ENCODE measurements around the gene RAD51B. TPM values are rescaled to one million over a fixed set of nuclear protein-coding genes. Genes with fewer than 3 reads are reported as not detected.

RAD51B gene
- total RNA-seq, 1 experiment from 2014 or later = 29.9 TPM

GRCh38 chr14:68320495-68320894 lies 500.9 kb downstream of the RAD51B start:
- H3K9me3 ChIP-seq (ENCODE audit: insufficient read depth, low read depth) = no peaks in the 10 kb centered on the region
- H3F3A ChIP-seq (ENCODE audit: insufficient read depth, low read depth) = no peaks in the 10 kb centered on the region
- H3K36me3 ChIP-seq (ENCODE audit: low read depth) = no peaks in the 10 kb centered on the region
- TF ChIP-seq CTCF (conservative IDR thresholded peaks at IDR 0.05) (no peak), EZH2 (IDR thresholded peaks at IDR 0.05; ENCODE audit: low read depth) (no peak)
- no peaks in the 10 kb centered on the region for H4K20me1 ChIP-seq (ENCODE audit: insufficient read depth)
- H3K4me3 ChIP-seq = no peak overlapping the region
- POLR2A ChIA-PET (ENCODE audit: unreplicated experiment) = no interaction called here
- no peak overlapping the region for H2AFZ ChIP-seq
- no peak overlapping the region for H3K27ac ChIP-seq
- H3K9me2 ChIP-seq (ENCODE audit: insufficient read depth) = no peaks in the 10 kb centered on the region
- H3K79me2 ChIP-seq (ENCODE audit: low read depth) = no peaks in the 10 kb centered on the region
- intact Hi-C loops (cut with micrococcal nuclease; ENCODE audit: unreplicated experiment) = no loop called here
- no TSS peak for BruUV-seq (replicated peaks)
- CTCF ChIA-PET = no interaction called here
- DNase-seq = no peak
- H3K4me2 ChIP-seq = no peak overlapping the region
- H3K4me1 ChIP-seq (replicated peaks; ENCODE audit: insufficient read depth) = no peaks in the 10 kb centered on the region
- H3K27me3 ChIP-seq (ENCODE audit: insufficient read depth, low read depth) = no peaks in the 10 kb centered on the region

GRCh38 chr14:68322940-68323620 lies 503.5 kb downstream of the RAD51B start:
- Histone ChIP-seq H3K4me3 (no peak overlapping the region), H2AFZ (no peak overlapping the region), H3F3A (ENCODE audit: insufficient read depth, low read depth) (no peaks in the 10 kb centered on the region), H3K4me1 (replicated peaks; ENCODE audit: insufficient read depth) (no peaks in the 10 kb centered on the region), H3K27me3 (ENCODE audit: insufficient read depth, low read depth) (no peaks in the 10 kb centered on the region), H3K79me2 (ENCODE audit: low read depth) (no peaks in the 10 kb centered on the region), H4K20me1 (ENCODE audit: insufficient read depth) (no peaks in the 10 kb centered on the region), H3K9me3 (ENCODE audit: insufficient read depth, low read depth) (no peaks in the 10 kb centered on the region), H3K27ac (no peak overlapping the region), H3K36me3 (ENCODE audit: low read depth) (no peaks in the 10 kb centered on the region), H3K9me2 (ENCODE audit: insufficient read depth) (no peaks in the 10 kb centered on the region), H3K4me2 (no peak overlapping the region)
- no peak for TF ChIP-seq CTCF (conservative IDR thresholded peaks at IDR 0.05)
- TF ChIP-seq EZH2 (IDR thresholded peaks at IDR 0.05; ENCODE audit: low read depth) = no peak
- DNase-seq = no peak
- BruUV-seq (replicated peaks) = no TSS peak
- CTCF ChIA-PET = no interaction called here
- intact Hi-C loops (cut with micrococcal nuclease; ENCODE audit: unreplicated experiment) = no loop called here
- POLR2A ChIA-PET (ENCODE audit: unreplicated experiment) = interaction anchor here (0.6 to 0.7 kb wide), 2 partner anchors 496 to 605 kb away, joined by 4 to 5 read pairs; no protein-coding TSS in a partner anchor

GRCh38 chr14:68325267-68325807 lies 505.8 kb downstream of the RAD51B start:
- no peaks in the 10 kb centered on the region for H3K9me3 ChIP-seq (ENCODE audit: insufficient read depth, low read depth)

More at GRCh38 chr14:68325267-68325807, 505.8 kb downstream of the RAD51B start:
- Histone ChIP-seq H4K20me1 (ENCODE audit: insufficient read depth) (no peaks in the 10 kb centered on the region), H3F3A (ENCODE audit: insufficient read depth, low read depth) (no peaks in the 10 kb centered on the region), H3K36me3 (ENCODE audit: low read depth) (no peaks in the 10 kb centered on the region), H3K27me3 (ENCODE audit: insufficient read depth, low read depth) (no peaks in the 10 kb centered on the region), H3K4me3 (no peak overlapping the region), H3K4me1 (replicated peaks; ENCODE audit: insufficient read depth) (no peaks in the 10 kb centered on the region), H3K9me2 (ENCODE audit: insufficient read depth) (no peaks in the 10 kb centered on the region), H2AFZ (no peak overlapping the region), H3K27ac (no peak overlapping the region), H3K79me2 (ENCODE audit: low read depth) (no peaks in the 10 kb centered on the region), H3K4me2 (no peak overlapping the region)
- POLR2A ChIA-PET (ENCODE audit: unreplicated experiment) = no interaction called here
- TF ChIP-seq CTCF (conservative IDR thresholded peaks at IDR 0.05) (no peak), EZH2 (IDR thresholded peaks at IDR 0.05; ENCODE audit: low read depth) (no peak)
- CTCF ChIA-PET = no interaction called here
- no peak for DNase-seq
- intact Hi-C loops (cut with micrococcal nuclease; ENCODE audit: unreplicated experiment) = no loop called here
- BruUV-seq (replicated peaks) = no TSS peak
